Hepatocyte (in vitro differentiated cells): ENCODE data around the gene CLMP.

Source experiments
- EZH2phosphoT487 ChIP-seq: fragments of 200-600 bp; sonication (generic); IDR thresholded peaks from one replicate; pipeline ENCODE4 v1.6.1; 2018; ENCODE audit warnings: antibody characterized with exemption, mild to moderate bottlenecking, low read depth, moderate library complexity; ENCODE audit not compliant: unreplicated experiment, severe bottlenecking
- TF ChIP-seq, protein P1 (sequence below): fragments of 200-600 bp; sonication (generic); IDR thresholded peaks from 2 replicates; pipeline ENCODE4 v1.5.1; 2016; ENCODE audit warnings: antibody characterized with exemption, mild to moderate bottlenecking; ENCODE audit not compliant: poor library complexity

DNA sequence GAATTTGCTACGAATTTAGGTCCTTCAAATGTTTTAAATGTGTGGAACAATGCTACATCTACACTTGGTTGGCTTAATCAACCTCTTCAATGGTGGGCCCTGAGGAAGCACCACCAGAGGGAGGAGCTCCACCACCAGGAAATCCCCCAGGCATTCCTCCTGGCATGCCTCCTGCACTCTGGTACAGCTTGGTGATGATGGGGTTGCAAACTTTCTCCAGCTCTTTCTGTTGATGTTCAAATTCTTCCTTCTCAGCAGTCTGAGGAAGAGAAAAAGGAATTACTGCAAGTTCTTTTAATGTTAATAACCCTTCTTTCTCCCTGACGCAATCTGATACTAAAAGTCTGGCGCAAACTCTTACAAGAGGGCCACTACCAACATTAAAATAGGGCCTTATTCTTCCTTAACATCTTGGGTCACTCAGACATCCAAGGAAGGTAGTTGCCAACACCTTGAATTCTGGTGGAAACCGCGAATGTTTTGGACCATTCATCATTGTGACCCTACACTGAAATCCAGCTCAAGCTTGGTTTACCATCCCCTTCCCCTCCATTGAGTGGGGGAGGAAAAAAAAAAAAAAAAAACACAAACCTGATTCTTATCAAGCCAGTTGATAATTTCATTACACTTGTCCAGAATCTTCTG is 137.3 kb downstream of the CLMP start:
- TF ChIP-seq, protein P1, sequence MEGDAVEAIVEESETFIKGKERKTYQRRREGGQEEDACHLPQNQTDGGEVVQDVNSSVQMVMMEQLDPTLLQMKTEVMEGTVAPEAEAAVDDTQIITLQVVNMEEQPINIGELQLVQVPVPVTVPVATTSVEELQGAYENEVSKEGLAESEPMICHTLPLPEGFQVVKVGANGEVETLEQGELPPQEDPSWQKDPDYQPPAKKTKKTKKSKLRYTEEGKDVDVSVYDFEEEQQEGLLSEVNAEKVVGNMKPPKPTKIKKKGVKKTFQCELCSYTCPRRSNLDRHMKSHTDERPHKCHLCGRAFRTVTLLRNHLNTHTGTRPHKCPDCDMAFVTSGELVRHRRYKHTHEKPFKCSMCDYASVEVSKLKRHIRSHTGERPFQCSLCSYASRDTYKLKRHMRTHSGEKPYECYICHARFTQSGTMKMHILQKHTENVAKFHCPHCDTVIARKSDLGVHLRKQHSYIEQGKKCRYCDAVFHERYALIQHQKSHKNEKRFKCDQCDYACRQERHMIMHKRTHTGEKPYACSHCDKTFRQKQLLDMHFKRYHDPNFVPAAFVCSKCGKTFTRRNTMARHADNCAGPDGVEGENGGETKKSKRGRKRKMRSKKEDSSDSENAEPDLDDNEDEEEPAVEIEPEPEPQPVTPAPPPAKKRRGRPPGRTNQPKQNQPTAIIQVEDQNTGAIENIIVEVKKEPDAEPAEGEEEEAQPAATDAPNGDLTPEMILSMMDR = no peak
- TF ChIP-seq EZH2phosphoT487 = no peak
